Stomach (tissue), 4 donors: ENCODE data around the gene ZNF280B.

Experiments
- POLR2A ChIP-seq, 4 donors: fragments of 450-650 bp; IDR thresholded peaks; one replicate each; pipeline ENCODE4 v1.6.1; 2016; ENCODE audit warnings: antibody characterized with exemption in 4 of 4, control low read depth in 2 of 4, mild to moderate bottlenecking in 1 of 4, moderate library complexity in 1 of 4
- POLR2AphosphoS5 ChIP-seq, 3 donors: sonication (generic); formaldehyde crosslinking; IDR thresholded peaks; one replicate each; pipeline ENCODE4 v1.6.1; 2016; ENCODE audit warnings: antibody characterized with exemption in 3 of 3
- TF ChIP-seq, protein P1 (sequence below), 7 experiments: fragments of 450-650 bp in 4 of 7; fragments of 200-600 bp in 3 of 7; sonication (generic) in 3 of 7; IDR thresholded peaks; one replicate each; pipeline ENCODE4 v1.5.1; 2016 to 2019; ENCODE audit warnings: antibody characterized with exemption in 7 of 7, control low read depth in 2 of 7, mild to moderate bottlenecking in 1 of 7

- TF ChIP-seq, protein P1, sequence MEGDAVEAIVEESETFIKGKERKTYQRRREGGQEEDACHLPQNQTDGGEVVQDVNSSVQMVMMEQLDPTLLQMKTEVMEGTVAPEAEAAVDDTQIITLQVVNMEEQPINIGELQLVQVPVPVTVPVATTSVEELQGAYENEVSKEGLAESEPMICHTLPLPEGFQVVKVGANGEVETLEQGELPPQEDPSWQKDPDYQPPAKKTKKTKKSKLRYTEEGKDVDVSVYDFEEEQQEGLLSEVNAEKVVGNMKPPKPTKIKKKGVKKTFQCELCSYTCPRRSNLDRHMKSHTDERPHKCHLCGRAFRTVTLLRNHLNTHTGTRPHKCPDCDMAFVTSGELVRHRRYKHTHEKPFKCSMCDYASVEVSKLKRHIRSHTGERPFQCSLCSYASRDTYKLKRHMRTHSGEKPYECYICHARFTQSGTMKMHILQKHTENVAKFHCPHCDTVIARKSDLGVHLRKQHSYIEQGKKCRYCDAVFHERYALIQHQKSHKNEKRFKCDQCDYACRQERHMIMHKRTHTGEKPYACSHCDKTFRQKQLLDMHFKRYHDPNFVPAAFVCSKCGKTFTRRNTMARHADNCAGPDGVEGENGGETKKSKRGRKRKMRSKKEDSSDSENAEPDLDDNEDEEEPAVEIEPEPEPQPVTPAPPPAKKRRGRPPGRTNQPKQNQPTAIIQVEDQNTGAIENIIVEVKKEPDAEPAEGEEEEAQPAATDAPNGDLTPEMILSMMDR (IDR thresholded peaks at IDR 0.05), result no peak
- TF ChIP-seq POLR2AphosphoS5 (IDR thresholded peaks at IDR 0.05), result no peak
- no peak for TF ChIP-seq POLR2A (IDR thresholded peaks at IDR 0.05)
Observed at GRCh38 chr22:22487059-22487458, 21.5 kb downstream of the ZNF280B start.
